ENCODE data around the gene AQP12A. TPM values are rescaled to one million over a fixed set of nuclear protein-coding genes. Genes with fewer than 3 reads are reported as not detected.

AQP12A gene
- total RNA-seq, 1 donor from 2014 or later: not detected

DNA sequence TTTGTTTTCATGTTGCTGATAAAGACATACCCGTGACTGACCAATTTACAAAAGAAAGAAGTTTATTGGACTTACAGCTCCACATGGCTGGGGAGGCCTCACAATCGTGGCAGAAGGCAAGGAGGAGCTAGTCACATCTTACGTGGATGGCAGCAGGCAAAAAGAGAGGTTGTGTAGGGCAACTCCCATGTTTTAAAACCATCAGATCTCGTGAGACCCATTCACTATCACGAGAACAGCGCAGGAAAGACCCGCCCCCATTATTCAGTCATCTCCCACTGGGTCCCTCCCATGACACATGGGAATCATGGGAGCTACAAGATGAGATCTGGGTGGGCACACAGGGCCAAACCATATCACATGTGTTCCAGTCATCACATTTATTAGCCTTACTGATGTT, 16.8 kb downstream of the AQP12A start:
- no peak for DNase-seq

DNA sequence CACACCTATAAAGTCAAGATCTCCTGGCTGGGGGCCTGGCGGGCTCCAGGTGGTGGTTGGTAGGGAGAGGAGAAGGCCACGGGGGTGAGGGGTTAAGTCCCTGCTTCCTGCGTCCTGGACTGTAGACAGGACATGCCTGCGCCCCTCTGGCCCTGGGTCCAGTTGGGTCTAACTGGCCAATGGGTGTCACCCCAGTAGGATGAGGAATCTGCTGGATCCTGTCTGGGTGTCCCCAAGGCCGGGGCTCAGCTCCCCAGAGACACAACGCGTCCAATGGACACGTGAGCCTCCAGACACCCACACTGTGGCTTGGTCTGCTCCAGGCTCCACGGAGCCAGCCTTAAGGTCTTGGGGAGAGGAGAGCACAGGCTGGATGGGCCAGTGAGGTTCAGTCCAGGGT, 19.6 kb downstream of the AQP12A start:
- DNase-seq: no peak

DNA sequence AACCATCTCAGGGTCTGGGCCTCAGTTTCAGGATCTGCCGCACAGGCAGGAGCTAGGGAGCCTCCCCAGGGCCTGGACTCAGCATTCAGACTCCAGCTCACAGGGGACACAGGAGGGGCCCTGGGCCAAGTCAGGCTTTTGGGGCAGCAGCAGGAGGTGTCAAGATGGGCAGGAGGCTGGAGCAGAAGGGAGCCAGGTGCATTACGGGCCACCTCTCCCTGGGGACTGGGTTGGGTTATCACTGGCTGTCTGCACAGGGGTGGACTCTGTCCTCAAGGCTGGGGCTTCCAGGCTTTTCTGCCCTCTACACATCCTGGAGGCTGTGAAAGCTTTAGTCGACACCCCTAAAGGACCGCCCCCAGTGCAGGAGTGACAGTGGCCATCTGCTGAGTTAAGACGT, 20.0 kb downstream of the AQP12A start:
- no peak for DNase-seq

DNA sequence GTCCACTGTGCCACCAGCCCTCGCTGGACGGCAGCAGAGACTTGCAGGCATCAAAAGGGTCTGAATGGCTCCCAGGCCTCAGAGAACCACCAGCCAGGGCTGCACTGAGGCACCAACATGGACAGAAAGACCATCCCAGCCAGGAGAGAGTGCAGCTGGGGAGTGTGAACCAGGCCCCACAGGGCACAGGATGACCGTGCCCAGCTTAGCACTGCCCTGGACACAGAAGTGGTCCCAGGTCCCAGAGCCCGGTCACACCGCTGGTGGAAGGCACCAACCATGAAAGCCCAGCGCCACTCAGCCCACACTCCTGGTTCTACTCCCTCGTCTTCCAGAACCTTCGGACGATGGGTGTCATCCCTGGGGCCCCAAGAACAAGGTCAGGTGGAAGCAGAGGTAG, 20.5 kb downstream of the AQP12A start:
- no peak for DNase-seq

DNA sequence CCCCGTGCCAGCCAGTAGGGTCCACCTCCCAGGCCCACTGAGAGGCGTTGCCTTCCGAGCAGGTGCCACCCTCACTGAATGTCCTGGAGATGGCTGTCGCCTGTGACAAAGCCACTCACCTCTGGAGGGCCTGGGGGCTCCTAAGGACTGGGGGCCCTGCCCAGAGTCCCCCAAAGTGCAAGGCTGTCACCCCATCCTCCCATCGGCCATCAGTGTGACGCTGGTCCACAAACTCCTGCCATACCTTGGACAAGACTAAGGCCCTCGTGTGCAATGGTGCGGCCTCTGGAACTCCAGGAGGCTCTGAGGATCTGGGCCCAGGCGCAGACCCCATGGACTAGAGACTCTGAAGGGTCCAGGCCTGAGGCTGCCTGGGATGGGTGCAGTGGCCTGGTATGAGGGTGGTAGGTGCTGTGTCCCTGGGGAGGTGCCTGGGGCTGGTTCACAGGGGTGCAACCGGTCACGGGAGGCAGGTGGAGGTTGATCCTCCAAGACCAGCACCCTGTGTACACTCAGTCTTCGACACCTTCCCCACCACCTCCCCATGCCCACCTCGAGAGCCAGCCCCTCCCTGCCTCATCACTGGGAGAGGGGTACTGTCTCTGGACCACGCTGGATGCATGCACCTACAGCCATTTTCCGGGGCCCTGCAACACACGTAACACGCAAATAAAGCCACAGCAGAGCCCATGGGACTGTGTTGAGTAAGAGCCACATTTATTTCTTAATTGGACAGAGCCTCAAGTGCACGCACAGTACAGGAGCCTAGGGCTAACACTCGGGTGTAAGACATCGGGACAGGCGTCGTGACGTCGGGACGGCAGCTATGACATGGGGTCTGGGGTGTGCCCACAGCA, 21.6 kb downstream of the AQP12A start:
- DNase-seq: no peak

DNA sequence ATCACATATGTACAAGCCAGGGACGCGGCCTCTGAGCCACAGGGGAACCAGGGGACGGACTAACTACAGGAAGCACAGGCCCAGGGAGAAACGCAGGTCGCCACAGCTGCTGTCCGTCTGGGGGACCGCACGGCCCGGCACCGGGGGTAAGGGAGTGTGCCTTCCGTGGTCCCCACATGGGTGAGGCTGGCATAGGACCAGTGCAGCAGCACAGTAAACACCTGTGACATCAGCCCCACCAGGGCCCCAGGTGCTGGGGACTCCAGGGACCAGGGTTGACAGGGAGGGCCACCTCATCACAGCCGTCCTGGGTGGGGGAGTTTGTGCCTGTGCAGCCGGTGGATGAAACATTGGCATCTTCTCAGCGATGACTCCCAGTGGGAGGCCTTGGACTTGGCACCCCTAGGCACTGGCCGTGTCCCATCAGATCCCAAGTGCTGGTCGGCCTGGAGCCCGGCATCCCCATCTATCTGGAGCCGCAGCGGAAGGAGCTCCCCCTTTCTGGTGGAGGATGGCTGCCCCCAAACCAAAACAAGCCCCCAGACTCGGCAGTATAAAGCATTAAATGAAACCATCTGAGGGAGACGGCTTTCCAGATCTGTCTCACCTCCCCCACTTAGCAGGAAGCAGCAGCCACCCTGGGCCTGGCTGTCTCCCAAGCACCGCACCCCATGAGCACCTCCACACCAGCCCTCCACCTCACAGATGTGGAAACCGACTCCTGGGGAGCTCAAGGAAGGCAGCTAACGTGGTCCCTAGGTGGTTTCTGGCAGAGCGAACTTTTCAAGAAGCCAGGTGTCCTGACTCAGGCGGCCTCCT, 22.5 kb downstream of the AQP12A start:
- DNase-seq: no peak

DNA sequence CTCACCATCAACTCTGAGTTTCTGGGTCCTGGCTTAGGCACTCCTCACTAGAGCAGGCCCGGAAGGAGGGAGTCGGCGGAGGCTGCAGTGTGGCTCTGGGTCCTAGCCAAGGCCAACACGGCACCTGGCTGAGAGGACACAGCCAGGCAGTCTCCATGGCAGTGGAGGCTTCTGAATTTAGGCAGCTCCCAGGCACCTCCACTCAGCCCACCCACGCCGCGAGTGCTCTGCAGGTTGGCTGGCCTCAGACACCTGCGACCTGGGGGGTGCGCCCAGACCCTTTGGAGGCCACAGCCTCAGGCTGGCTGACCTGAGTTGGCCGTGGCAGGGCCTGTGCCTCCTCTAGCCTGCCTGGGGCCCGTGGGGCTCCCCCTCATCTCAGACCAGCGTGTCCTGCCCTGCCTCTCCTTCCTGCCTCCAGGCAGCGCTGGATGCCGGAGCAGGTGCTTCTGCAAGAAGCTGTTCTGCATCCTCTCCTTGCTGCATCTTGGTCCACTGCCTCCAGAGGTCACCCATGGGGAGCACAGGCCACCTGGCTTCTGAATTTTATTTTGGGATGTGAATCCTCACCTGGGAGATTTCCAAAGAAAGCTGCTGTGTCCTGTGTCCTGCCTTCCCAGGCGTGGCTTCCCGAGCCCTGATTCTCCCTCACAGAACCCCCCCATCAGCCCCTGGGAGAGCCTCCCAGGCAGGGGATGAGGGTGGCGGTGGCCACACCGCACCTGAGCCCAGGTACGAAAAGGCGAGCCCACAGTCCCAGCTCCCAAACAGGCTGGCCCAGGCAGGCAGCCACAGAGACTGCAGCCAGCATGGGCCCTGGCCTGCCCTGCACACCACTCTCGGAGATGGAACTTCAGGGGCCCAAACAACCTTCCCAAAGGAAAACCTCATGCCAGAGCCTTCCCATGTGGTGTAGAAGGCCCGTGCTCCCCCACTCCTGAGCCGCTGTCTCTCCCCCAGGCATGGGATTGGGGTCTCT, 23.4 kb downstream of the AQP12A start:
- no peak for DNase-seq

DNA sequence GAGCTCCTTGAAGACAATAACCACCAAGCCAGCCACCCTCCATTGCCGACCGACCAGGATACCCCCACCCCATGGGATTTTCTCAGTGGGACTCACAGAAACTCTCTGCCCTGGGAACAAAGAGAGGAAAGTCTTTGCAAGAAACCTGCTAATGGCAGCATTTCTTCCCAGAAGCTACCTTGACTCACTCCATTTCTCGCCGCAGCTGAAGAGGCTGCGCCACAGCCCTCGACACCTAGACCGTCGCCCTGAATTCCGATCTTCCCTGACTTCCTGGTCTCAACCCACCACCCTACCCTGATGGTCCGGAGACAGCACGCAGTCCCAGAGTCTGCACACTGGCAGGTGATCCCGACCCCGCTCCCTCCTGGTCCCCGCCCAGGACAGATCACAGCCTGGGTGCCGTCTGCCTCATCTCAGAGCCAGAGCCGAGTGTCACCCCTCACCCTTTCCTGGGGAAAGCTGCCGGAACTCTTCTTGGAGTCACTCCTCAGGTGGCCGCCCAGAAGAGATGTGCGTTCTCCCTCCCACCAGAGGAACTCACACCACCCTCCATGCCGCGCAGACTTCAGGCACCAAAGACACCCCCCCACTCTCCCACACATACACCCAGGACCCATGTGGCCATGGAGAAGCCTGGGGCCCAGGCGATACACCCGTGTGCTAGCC, 24.6 kb downstream of the AQP12A start:
- DNase-seq: no peak

DNA sequence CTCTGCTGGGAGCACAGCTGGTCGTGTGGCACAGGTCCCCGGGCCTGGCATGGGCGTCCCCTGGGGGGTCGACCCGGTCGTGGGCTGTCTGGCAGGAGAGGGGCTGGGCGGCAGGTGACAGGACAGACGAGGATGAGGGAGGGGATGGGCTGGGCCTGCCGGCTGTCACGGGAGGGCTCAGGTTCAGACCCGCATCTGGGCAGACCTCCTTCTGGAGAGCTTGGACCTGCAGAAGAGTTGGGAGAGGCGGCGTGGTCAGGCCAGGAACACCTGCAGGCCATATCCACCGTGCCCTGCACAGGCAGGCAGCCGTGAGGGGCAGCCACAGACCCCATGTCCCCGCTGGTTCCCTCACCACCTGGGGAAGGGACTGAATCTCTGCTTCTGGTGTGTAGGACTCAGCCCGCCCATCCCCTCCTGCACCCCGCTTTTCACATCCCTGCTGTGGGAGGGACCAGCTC, 25.5 kb downstream of the AQP12A start:
- no peak for DNase-seq

DNA sequence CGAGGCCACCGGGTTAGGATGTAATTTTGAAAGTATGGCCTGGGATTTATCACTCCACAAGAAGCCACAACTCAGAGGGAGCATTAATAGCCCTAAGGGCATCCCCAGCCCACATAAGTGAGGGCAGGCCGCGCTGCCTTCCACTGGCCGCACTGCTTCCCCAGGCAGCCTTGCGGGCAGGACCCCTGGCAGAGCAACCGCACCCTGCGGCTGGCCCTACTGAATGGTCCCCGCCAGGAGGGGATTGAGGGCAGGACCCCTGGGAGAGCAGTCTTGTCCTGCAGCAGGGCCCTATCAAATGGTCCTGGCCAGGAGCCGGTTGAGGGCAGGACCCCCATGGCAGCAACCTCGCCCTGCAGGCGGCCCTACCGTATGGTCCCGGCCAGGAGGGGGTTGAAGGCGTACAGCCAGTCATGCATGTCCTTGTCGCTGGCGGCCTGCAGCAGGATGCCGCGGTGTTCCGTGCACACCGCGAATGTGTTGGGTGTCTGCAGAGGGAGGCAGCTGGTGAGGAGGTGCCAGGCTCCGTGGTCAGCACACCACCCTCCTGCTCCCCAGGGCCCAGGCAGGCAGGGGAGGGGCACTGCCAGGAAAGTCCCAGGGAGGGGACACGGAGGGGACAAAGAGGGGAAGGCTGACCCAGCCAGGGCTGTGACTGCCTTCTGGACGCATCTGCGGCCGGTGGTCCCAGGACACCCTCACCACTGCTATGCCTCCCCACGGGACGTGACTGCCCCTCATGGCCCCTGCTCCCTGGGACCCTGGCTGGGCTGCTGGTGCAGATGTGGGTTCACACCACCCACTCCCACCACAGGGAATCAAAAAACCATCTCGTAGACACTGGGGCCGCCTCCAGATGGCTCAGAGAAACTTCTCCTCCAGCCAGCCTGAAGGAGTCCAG, 26.3 kb downstream of the AQP12A start:
- DNase-seq: no peak

DNA sequence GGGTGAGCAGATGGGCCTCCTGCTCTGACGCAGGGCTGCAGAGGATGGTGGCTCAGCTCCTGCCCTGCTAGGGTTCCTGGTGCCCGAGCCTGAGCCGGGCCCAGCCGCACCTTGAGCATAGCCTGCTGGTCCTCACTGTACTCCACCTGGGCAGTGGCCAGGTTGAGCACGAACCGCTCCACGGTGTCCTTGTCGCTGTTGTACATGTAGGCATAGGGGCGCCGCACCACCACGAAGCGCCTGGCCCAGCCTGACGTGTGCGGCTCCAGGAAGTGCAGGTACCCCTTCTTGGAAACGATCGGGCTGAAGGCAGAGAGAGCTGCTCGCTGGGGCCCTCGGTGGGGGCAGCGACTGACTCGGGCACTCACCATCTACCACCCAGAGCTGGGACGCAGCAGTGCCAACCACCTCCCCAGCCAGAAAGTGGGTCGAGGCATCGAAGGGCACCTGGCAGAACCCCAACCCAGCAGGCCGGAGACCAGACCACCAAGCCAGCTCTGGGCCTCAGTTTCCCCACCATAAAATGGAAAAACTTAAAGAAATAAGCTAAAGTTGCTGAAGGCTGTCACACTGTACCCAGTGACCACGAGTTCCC, 27.3 kb downstream of the AQP12A start:
- no peak for DNase-seq

DNA sequence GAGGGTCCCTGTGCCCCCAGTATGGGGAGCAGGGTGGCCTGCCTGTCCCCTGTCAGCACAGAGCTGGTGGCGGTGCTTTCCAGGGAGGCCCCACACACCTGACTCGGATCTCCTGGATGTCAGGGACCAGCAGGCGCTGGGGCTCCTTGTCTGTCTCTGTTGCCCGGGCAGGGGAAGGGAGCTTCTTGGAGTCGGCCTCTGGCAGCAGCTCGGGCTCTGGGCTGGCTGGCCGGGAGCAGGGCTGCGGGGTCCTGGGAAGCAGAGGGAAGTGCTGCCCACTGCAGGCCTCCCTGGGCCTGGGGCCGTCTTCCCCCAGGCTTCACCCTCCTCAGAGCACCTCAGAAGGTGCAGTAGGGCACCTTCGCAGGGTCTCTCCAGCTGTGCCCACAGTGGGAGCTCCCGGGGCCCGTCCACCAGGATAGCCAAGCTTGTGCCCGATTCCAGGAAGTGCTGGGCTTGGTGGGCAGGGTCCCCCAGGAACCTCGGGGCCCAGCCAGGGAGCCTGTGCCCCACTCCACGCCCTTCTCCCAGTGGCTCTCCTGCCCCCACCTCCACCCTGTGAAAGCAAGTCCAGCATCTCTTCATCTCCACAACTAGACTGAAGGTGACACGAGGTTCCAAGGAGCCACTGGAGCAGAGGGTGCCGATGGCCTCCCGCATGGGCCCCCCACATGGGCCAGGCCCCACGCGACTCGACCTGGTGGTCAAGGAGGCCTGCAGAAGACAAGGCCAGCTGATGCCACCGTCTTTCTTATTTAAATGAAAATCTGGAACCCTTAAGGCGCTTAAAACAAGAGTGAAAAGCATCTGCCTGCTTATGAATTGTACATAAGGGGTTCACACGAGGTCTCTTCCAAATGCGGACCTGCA, 28.2 kb downstream of the AQP12A start:
- DNase-seq: no peak

DNA sequence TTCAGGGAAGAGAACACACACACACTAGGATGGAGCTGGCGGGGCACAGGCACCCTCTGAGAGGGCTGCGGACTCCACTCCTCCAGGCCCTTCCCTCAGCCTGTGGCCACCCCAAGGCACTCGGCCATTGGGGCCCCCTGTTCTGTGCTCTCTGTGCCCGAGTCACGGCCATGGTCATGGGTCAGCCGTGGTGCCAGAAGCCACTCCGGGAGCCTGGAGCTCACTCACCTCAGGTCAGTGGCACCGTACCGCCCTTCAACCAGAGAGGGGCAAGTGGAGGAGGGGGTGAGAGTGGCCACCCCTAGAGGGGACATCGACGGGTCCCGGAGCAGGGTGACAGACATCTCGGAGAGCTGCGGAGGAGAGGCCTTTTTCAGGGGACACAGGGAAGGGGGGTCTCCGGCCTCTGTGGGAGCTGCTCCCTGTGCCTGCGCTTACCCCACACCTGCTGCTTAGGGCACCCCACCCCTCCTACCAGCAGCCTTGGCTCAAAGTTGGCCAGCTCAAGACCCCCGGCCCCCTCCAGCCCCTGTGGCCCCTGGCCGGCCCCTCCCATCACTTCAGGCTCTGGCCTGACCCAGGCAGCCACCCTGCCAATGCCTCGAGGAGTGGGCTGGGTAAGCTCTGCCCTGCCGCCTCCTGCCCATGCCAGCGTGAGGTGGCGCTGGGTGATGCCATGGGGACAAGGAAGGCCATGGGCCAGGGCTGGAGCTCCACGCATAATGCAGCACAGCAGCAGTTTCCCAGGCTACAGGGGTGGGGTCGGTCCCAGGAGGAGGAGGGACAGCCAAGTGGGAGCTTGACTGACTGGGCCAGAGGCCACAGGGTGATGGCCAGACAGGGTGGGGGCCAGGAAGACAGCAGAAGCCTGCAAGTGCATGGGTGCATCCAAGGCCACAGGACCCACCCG, 29.3 kb downstream of the AQP12A start:
- no peak for DNase-seq

DNA sequence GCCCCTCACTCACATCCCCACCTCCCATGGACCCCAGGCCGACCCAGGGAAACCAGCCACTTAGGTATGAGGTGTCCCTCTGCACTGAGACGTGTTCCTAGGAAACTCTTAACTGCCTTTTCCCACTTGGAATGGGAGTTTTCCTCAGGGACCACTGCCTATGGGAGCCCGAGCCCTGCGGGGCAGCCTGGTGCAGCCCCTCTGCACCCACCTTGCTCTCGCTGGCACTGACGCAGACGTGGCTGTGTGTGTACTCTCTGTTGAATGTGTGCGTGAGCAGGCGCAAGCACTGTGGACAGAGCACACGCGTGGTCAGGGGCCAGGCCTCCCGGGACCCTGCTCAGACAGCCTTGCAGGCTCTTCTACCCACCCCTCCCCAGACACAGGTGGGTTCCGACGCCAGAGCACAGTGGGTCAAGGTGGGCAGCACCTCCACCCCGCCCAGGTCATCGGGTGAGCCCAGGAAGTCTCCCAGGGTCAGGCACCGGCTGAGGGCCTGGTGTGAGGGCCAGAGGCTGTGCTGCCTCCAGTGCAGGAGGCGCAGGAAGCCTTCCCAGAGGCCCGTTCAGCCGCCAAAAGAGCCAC, 30.0 kb downstream of the AQP12A start:
- no peak for DNase-seq

DNA sequence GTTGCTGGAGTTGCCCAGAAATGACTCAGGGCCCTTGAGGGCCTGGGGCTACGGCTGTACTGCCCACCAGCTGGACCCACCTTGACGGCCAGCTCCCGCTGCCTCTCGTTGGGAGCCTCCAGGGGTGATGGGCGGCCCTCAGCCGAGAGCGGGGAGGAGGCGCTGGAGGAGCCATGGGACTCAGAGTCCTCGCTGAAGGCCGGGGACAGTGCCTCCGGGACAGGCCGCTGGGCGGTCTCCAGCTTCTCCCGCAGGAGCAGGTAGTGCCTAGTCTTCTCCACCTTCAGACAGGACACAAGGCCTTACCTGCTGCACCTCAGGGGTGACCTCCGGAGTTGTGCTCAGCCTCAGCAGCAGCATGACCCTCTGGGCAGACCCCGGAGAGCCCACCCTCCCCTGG, 30.7 kb downstream of the AQP12A start:
- no peak for DNase-seq

DNA sequence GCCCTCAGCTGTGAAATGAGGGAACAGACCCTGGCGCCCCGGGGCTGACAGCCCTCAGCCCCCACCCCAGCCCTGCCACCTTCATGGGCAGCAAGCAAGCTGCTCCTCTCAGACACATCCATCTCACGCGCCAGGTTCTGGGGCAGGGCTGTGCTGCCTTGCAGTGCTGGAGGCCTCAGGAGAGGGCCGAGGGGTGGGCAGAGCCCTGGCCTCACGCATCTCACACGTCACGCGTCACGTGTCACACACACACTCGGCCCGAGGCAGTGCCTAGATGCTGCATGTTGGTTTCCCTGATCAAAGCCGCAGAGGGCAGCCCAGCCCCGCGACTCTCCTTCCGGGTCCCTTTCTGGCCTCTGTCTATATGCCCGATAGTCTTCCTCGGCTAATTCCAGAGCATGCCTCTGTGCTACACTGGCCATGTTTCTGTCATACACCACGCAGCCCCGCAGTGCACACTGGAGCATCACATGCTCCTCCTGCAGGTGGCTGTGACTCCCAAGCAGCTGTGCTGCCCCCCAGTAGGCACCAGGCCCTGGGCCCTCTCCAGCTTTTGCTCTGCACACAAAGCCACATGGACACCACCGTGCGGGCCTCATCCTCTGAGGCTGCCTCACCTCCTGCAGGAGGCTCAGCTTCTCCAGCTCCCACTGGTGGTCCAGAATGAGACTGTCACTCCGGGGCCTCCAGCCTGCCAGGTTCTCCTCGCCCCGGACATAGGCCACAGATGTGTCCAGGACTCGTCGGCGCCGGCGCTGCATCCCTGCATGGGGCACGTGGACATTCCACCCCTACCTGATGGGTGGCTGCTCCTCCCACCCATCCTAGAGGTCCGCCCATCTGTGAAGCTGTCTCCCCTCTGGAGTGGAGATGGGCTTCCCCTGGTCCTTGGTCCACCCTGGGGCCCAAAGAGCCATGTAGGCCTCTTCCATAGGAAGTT, 31.4 kb downstream of the AQP12A start:
- DNase-seq: no peak

Measured in skin of body (tissue), 2 donors.